ENCODE results near the gene CARNS1. TPM values are rescaled to one million over a fixed set of nuclear protein-coding genes. Genes with fewer than 3 reads are reported as not detected.

CARNS1 gene
- total and polyA plus RNA-seq, 8 donors = 0.29 to 33.3 (median 2.9) TPM

GRCh38 chr11:67366961-67367760 is 48.3 kb upstream of the CARNS1 start:
- no peaks in the 10 kb centered on the region for H3K27me3 ChIP-seq
- intact Hi-C loops (cut with DNase I; ENCODE audit: low total_unique reads) = no loop called here
- H3K4me3 ChIP-seq = no peak overlapping the region
- DNase-seq = peak in 1 of 2 donors; percentile 83
- 41 to 57% (median 53%) methylated on average over 24 to 25 of the region's 25 CpGs for WGBS, 5 donors
- TF ChIP-seq CTCF (IDR thresholded peaks at IDR 0.05) (no peak), POLR2AphosphoS5 (IDR thresholded peaks at IDR 0.05) (peak in 1 of 3 donors; percentile 25)
- H3K4me1 ChIP-seq = peaks cover 43 to 80% (median 59%) of the 10 kb centered on the region in 4 donors
- H3K36me3 ChIP-seq = peaks cover 3 to 27% (median 14%) of the 10 kb centered on the region in 4 donors
- H3K27ac ChIP-seq = peak overlapping the region in 4 of 5 donors; percentile 43 to 99 (median 73)
- no peaks in the 10 kb centered on the region for H3K9me3 ChIP-seq

- Histone ChIP-seq H3K27ac (peak overlapping the region in 4 of 5 donors; percentile 20 to 99 (median 73)), H3K36me3 (peaks cover 3 to 27% (median 14%) of the 10 kb centered on the region in 4 donors), H3K4me3 (no peak overlapping the region), H3K9me3 (no peaks in the 10 kb centered on the region), H3K4me1 (peaks cover 45 to 82% (median 62%) of the 10 kb centered on the region in 4 donors), H3K27me3 (no peaks in the 10 kb centered on the region)
- TF ChIP-seq POLR2AphosphoS5 (IDR thresholded peaks at IDR 0.05) (no peak), CTCF (IDR thresholded peaks at IDR 0.05) (no peak), POLR2A (IDR thresholded peaks at IDR 0.05) (no peak), EP300 (IDR thresholded peaks at IDR 0.05) (no peak)
- 68 to 75% (median 72%) methylated on average over 7 of the region's 7 CpGs for WGBS, 5 donors
- no peak for DNase-seq
- intact Hi-C loops (cut with DNase I; ENCODE audit: low total_unique reads) = no loop called here
Observed at GRCh38 chr11:67367761-67368227, 47.7 kb upstream of the CARNS1 start.

GRCh38 chr11:67368621-67369020 is 46.9 kb upstream of the CARNS1 start:
- intact Hi-C loops (cut with DNase I; ENCODE audit: low total_unique reads) = no loop called here
- no peaks in the 10 kb centered on the region for H3K27me3 ChIP-seq
- H3K36me3 ChIP-seq = peaks cover 3 to 27% (median 14%) of the 10 kb centered on the region in 4 donors
- WGBS, 5 donors = 65 to 85% (median 77%) methylated on average over 3 of the region's 3 CpGs
- peak overlapping the region in 4 of 5 donors; percentile 53 to 99 (median 95) for H3K27ac ChIP-seq
- H3K4me3 ChIP-seq = no peak overlapping the region
- TF ChIP-seq POLR2AphosphoS5 (IDR thresholded peaks at IDR 0.05) (no peak), POLR2A (IDR thresholded peaks at IDR 0.05) (no peak), EP300 (IDR thresholded peaks at IDR 0.05) (no peak), CTCF (IDR thresholded peaks at IDR 0.05) (no peak)
- DNase-seq = no peak
- H3K9me3 ChIP-seq = no peaks in the 10 kb centered on the region
- peaks cover 52 to 84% (median 62%) of the 10 kb centered on the region in 4 donors for H3K4me1 ChIP-seq

GRCh38 chr11:67369275-67369674 is 46.2 kb upstream of the CARNS1 start:
- no peak for TF ChIP-seq CTCF (IDR thresholded peaks at IDR 0.05)
- TF ChIP-seq EP300 (IDR thresholded peaks at IDR 0.05) = no peak
- TF ChIP-seq POLR2A (IDR thresholded peaks at IDR 0.05) = no peak
- no peak for TF ChIP-seq POLR2AphosphoS5 (IDR thresholded peaks at IDR 0.05)
- H3K4me3 ChIP-seq = no peak overlapping the region
- H3K9me3 ChIP-seq = no peaks in the 10 kb centered on the region
- intact Hi-C loops (cut with DNase I; ENCODE audit: low total_unique reads) = no loop called here
- no peak for DNase-seq
- 81 to 89% (median 88%) methylated on average over 8 of the region's 8 CpGs for WGBS, 5 donors
- peak overlapping the region in 4 of 5 donors; percentile 93 to 99 (median 98) for H3K27ac ChIP-seq
- H3K36me3 ChIP-seq = peaks cover 3 to 22% (median 13%) of the 10 kb centered on the region in 4 donors
- H3K27me3 ChIP-seq = no peaks in the 10 kb centered on the region
- peaks cover 55 to 88% (median 69%) of the 10 kb centered on the region in 4 donors for H3K4me1 ChIP-seq

All from stomach (tissue), 9 donors.